Measurements from ENCODE around the gene RNF43.

GRCh38 chr17:58394534-58395223 lies 22.7 kb downstream of the RNF43 start:
- TF ChIP-seq CTCF (IDR thresholded peaks at IDR 0.05): no peak
- no peak for TF ChIP-seq POLR2A (IDR thresholded peaks at IDR 0.05)

All from body of pancreas (tissue), 4 donors.